H1 (cell line): Measurements from ENCODE around the gene DENND10. TPM values are rescaled to one million over a fixed set of nuclear protein-coding genes. Genes with fewer than 3 reads are reported as not detected.

Experiments used
- CHD7 ChIP-seq: fragments of 300-600 bp; sonication (generic); IDR thresholded peaks from 2 replicates; pipeline ENCODE4 v1.7.1; 2012; ENCODE audit warnings: low read length, moderate library complexity, mild to moderate bottlenecking, inconsistent platforms; ENCODE audit not compliant: insufficient replicate concordance
- FOSL1 ChIP-seq: IDR thresholded peaks from 2 replicates; pipeline ENCODE4 v1.6.1; 2011; ENCODE audit warnings: mild to moderate bottlenecking, low read depth, low read length, moderate library complexity; ENCODE audit not compliant: insufficient read depth
- SAP30 ChIP-seq: fragments of 300-600 bp; sonication (generic); IDR thresholded peaks from 2 replicates; pipeline ENCODE4 v1.7.1; 2012; ENCODE audit warnings: low read length, moderate library complexity, mild to moderate bottlenecking, inconsistent platforms; ENCODE audit not compliant: insufficient read depth, insufficient replicate concordance
- polyA plus RNA-seq, 7 experiments: library from polyadenylated mRNA; depleted of rRNA in 3 of 7; stranded (reverse) in 5 of 7; unstranded in 2 of 7; fragments of >200 nt in 5 of 7; fragments of 200-250 nt in 2 of 7; gene quantifications; 1 replicate in 5 of 7; 2 replicates in 1 of 7; 4 replicates in 1 of 7; pipeline versions ENCODE4 v1.2.1 to v1.2.3, GENCODE V29; 2011 to 2013; ENCODE audit warnings: missing spikeins in 2 of 7, mixed read lengths in 2 of 7
- total RNA-seq: library from RNA; stranded (reverse); fragmentation: NEBNext Ultra II Directional; extraction: Animal tissue kit (Norgen Biotek cat#: 25700); gene quantifications from 2 replicates; pipeline ENCODE4 v1.2.1, GENCODE V29; 2021

DENND10 gene
- total and polyA plus RNA-seq, 2 of the 8 experiments (the other 6 are each of a cell fraction or from before 2014, with no cell fraction given): 49.3 to 64.4 TPM

- no peak for TF ChIP-seq CHD7
- no peak for TF ChIP-seq FOSL1
- no peak for TF ChIP-seq SAP30
These were observed 42.6 kb upstream of the DENND10 start (continued) for GRCh38 chr10:119061352-119061751.
